GF-D8 (cell line): ENCODE measurements around the gene BTBD2.

Experiments
- DNase-seq: peaks from one replicate; lab custom pipeline; 2025; lab: John Stamatoyannopoulos, UW

The BTBD2 gene

GRCh38 chr19:2050991-2051772 lies 35.7 kb upstream of the BTBD2 start, which contains the start of gene MKNK2:
TSS of gene MKNK2 (minus strand) at chr19:2051244. CDS start at chr19:2050851, 393 bp downstream.
- DNase-seq: peak; percentile 48

- DNase-seq: no peak
Observed at GRCh38 chr19:2050349-2050990, 35.0 kb upstream of the BTBD2 start.

- DNase-seq: peak; percentile 63
Observed at GRCh38 chr19:2049741-2050348, 34.3 kb upstream of the BTBD2 start.

- no peak for DNase-seq
Observed at GRCh38 chr19:2048959-2049740, 33.6 kb upstream of the BTBD2 start.

- DNase-seq: no peak
Observed at GRCh38 chr19:2048104-2048958, 32.8 kb upstream of the BTBD2 start.

- DNase-seq: no peak
Observed at GRCh38 chr19:2047449-2048103, 32.1 kb upstream of the BTBD2 start.

GRCh38 chr19:2047076-2047448 lies 31.5 kb upstream of the BTBD2 start:
- DNase-seq: no peak

- no peak for DNase-seq
Observed at GRCh38 chr19:2046046-2046907, 30.8 kb upstream of the BTBD2 start.

- DNase-seq: no peak
Observed at GRCh38 chr19:2045501-2046045, 30.1 kb upstream of the BTBD2 start.

GRCh38 chr19:2044709-2045500 lies 29.4 kb upstream of the BTBD2 start:
- no peak for DNase-seq

GRCh38 chr19:2043961-2044708 lies 28.6 kb upstream of the BTBD2 start:
- DNase-seq: no peak

GRCh38 chr19:2043251-2043641 lies 27.7 kb upstream of the BTBD2 start:
- no peak for DNase-seq

GRCh38 chr19:2042485-2043250 lies 27.2 kb upstream of the BTBD2 start:
- no peak for DNase-seq

GRCh38 chr19:2041683-2042484 lies 26.4 kb upstream of the BTBD2 start:
- DNase-seq: no peak

- DNase-seq: no peak
Observed at GRCh38 chr19:2041433-2041682, 25.8 kb upstream of the BTBD2 start.

GRCh38 chr19:2040647-2041432 lies 25.3 kb upstream of the BTBD2 start:
- no peak for DNase-seq
